GM19467 (cell line): ENCODE results near the gene CCDC102A.
A peak's percentile ranks its signal among the peaks of the same experiment; 100 is the strongest.
"Not testable (repeated sequence)": the region's sequence is repeated elsewhere in the genome, so short reads cannot be mapped to it uniquely, and the experiment has no call there.

Source experiments
- ATAC-seq: cut with Tn5 transposase; IDR thresholded peaks from one replicate; pipeline ENCODE4 v1.9.1; 2021; ENCODE audit warnings: mild to moderate bottlenecking, moderate library complexity; ENCODE audit not compliant: unreplicated experiment

CCDC102A gene

DNA sequence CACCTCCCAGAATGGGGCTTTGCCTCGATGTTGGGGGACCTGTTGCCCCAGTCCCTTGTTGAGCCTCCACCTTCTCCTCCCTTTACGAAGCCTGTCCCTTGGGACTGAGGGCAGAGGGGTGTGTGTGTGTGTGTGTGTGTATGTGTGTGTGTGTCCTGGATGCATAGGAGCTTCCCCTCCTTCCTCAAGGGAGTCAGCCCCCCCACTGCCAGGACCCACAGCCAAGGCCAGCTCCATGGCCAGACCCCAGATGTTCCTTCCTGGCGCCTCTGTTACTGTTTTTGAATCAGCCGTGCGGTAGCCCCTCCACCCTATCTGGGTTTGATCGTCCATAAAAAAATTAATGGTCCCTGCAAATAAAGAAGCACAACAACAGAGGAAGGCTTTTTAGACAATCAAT, 32.4 kb downstream of the CCDC102A start:
- ATAC-seq, result no peak

DNA sequence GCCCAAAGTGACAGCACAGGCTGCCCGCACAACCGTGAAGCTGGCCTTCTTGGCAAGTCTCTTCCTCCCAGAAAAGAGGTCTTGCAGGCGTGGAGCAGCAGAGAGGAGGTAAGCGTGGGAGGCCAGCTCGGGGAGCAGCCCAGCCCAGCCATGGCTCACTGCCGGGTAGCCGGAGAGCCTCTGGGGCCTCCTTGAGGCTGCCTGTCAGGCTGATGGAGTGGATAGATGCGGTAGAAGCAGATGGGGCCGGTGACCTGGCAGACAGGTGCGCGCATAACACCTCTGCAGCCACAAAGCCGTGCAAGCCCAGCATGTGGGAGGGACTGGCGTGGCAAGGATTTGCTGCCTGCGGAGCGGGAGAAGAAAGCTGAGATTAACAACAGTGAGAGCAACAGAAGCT, 33.0 kb downstream of the CCDC102A start:
- ATAC-seq, result no peak

DNA sequence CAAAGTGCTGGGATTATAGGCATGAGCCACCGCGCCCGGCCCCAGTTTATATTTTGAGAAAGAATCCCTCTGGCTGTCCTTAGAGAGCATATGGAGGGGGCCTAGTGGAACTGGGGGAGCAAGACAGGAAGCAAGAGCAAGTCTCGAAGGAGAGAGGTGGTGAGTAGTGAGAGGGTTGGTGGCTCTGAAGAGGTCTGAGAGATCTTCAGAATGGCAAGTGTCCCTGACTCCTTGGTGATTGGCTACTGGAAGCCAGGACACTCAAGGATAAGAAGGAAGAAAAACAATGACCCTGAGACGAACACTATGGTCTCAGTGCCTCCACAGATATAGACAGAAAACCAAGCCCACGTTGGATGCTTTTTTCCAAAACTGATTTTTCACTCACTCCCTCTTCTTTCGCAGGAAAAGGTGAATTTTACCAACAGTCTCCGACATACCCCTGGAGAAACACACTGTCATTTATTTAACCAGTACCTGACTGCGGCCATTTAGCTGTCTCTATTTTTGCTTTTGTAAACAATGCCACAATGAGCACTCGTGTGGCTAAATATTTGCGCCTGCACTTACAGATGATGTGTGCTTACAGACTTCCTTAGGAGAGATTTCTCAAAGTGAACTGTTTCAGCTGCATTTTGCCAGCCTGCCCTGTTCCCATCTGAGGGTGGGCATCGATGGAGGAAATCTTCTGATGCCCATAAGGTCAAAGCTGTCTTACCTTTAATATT, 34.2 kb downstream of the CCDC102A start:
- no peak for ATAC-seq

DNA sequence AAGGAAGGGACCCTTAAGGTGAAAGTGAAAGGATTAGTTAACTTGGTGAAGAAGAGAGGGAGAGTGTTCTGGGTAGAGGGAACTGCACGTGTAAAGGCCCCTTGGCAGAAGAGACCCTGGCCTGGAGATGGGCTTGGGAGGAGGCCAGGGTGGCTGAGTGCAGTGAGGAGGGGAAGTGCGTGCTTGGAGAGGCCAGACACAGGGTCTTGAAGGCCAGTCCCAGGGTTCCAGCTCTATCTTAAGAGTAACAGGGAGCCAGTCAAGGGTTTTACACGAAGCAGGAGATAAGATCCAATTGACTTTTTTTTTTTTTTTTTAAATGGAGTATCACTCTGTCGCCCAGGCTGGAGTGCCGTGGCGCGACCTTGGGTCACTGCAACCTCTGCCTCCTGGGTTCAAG, 34.9 kb downstream of the CCDC102A start:
- ATAC-seq, result no peak

DNA sequence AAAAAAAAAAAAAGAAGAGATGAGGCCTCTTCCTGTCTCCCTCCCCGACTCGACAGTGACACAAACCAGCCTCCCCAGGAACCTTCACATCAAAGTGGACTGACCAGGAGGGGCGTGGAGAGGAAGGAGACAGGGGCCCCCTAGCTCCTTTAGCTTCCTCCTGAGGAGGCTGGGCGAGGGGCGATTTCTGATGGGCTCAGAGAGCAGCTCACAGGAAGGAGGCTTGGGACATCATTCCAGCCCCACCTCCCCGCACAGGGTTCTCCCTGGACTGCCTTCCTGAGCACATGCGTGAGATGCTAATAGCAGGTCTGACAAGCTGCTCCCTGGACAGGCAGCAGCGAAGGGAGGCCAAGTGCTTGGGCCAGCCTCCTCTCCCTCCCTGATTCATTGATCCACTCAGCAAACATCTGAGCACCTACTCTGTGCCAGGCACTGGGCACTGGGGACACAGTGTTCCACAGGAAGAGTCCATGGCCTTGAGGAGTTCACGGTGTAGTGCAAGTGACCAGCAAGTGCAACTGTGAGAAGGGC, 35.7 kb downstream of the CCDC102A start:
- no peak for ATAC-seq

DNA sequence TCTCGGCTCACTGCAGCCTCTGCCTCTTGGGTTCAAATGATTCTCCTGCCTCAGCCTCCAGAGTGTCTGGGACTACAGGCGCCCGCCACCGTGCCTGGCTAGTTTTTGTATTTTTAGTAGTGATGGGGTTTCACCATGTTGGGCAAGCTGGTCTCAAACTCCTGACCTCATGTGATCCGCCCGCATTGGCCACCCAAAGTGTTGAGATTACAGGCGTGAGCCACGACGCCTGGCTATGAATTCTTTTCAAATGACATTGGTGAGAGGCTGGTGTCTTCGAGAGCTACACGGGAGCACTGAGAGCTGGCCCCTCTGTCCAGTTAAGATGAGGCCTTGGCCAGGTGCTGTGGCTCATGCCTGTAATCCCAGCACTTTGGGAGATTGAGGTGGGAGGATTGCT, 36.4 kb downstream of the CCDC102A start:
- ATAC-seq, result not testable (repeated sequence)

DNA sequence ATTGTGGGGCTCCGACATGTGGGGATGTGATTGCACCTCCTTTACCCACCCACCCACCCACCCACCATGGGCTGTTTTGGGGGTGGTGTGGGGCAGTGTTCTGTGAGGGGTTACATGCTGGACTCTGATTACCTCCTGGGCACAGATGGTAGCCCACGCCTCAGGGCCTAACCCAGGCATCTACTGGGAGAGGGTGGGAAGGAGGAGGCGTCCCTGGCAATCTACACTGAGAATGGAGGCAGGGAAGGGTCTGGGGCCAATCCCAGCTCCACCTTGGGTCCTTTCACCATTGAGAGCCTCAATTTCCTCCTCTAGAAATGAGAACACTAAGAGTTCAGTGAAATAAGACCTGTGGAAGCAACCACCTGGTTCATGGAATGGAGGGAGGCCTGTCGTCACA, 38.3 kb downstream of the CCDC102A start:
- ATAC-seq, result no peak

DNA sequence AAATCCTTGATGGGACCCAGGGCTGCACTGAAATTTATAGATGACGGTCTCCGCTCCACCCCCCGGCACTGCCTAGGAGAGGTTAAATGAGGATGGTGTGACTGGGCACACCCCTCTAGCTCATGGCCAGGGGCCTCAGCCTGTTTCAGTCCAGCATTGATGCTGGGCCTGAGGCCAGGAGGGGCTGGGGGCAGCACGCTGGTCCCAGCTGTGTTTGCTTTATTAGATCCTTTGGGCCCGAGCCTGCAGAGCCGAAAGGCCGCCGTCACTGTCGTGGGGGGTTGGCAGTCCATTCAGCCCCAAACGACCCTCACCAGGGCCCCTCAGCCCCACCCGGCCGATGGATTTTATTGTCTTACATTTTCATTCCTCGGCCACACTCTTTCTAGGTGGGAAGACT, 39.2 kb downstream of the CCDC102A start:
- ATAC-seq, result no peak

DNA sequence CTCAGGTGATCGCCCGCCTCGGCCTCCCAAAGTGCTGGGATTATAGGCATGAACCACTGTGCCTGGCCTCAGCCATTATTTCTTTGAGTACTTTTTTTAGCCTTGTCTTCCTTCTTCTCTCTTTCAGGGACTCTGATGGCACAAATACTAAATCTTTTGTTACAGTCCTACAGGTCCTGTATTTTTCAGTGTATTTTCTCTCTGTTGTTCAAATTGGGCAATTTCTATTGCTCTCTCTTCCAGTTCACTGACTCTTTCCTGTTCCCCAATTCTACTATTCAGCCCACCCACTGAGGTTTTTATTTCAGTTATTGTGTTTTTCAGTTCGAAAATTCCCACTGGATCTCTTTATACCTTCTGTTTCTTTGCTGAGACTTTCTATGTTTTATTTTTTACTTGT, 42.6 kb downstream of the CCDC102A start:
- ATAC-seq, result no peak

DNA sequence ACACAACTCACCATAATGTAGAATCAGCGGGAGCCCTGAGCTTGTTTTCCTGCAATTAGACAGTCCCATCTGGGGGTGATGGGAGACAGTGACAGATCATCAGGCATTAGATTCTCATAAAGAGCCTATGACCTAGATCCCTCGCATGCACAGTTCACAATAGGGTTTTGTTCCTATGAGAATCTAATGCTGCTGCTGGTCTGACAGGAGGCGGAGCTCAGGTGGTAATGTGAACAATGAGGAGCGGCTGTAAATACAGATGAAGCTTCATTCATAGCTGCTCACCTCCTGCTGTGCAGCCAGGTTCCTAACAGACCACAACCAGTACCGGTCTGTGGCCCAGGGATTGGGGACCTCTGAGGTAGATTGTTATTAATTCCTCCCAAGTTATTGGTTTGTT, 47.1 kb downstream of the CCDC102A start:
- ATAC-seq, result no peak

DNA sequence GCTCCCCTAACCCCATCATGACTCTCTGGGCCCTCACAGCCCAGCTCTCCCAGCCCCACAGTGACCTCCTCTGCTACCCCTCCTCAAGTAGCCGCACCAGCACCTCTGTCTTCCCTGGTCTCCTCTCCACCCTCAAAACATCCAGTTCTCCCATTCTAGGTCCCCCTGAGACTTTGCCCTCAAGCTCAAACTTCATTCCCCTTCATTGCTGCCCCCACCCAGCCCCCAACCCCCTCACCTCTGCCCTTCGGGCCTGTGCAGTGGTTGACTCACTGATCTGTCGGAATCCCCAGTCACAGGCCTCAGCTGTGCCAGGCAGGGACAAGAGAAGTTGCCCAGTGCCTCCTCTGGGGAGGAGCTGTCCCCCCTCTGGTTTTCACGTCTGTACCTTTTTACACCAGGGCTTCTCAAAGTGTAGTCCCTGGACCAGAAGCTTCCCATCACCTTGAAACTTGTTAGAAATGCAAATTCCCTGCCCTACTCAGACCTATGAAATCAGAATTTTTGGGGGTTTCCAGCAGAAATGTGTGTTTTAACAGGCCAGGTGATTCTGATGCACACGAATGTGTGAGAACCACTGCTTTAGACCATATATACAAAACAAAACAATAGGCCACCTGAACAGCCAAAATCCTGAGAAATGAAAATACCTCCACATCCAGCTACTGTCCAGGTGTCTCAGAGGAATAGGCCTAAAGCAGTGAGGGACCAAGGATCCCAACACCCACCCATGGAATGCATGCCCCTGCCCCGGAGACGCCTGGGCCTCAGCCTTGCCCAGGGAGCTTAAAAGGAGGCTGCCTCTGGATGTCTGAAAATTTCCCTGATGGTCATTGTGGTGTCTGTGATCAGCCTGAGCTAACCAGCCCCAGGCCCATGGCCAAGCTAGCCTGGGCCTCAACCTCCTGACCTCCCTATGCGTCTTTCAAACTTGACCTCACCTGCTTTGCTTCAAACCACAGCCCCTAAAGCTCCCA, 49.2 kb downstream of the CCDC102A start:
- no peak for ATAC-seq

DNA sequence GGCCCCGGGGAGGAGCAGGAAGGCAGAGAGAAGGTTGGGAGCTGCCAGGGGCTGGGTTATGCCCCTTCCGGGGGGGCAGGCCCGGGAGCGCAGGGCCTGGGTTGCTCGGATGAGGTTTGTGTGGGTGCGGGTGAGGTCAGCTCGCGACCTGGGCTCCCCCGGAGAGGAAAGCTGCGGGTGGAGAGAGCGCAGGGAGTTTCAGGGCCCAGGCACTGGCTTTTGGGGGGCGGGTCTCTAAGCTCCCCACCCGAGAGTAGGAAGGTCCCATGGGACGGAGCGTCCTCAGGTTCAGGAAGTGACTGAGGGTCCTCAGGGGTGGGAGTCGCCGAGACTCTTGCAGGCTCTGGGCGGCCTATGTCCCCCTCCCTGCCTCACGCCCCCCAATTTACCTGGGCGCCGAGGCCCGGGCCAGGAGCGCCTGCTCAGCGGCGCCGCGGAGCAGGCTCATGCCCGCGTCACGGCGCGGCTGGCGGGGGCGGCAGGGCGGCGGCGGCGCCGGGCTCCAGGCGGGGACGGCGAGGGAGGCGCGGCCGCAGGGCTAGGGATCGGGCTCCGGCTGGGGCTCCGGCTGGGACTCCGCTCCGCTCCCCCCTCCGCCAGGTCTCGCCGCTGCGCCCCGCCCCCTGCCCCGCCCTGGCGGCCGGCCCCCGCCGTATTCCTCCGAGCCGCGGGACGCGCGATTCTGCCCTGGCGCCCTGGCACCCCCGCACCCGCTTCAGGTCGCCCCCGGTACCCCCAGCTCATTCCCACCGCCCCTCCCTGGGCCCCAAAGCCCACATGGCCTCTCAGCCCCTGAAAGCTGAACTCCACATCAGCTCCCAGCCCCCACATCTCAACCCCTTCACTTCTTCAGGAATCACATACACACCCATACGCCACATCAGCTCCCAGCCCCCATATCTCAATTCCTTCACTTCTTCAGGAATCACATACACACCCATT, 50.2 kb downstream of the CCDC102A start, which contains the start of gene DOK4:
Gene DOK4, minus strand, starts transcription at position 578 of the 942 bp plus-strand sequence. CDS start 6,986 bp downstream, outside the sequence.
- ATAC-seq, result peak; percentile 81

DNA sequence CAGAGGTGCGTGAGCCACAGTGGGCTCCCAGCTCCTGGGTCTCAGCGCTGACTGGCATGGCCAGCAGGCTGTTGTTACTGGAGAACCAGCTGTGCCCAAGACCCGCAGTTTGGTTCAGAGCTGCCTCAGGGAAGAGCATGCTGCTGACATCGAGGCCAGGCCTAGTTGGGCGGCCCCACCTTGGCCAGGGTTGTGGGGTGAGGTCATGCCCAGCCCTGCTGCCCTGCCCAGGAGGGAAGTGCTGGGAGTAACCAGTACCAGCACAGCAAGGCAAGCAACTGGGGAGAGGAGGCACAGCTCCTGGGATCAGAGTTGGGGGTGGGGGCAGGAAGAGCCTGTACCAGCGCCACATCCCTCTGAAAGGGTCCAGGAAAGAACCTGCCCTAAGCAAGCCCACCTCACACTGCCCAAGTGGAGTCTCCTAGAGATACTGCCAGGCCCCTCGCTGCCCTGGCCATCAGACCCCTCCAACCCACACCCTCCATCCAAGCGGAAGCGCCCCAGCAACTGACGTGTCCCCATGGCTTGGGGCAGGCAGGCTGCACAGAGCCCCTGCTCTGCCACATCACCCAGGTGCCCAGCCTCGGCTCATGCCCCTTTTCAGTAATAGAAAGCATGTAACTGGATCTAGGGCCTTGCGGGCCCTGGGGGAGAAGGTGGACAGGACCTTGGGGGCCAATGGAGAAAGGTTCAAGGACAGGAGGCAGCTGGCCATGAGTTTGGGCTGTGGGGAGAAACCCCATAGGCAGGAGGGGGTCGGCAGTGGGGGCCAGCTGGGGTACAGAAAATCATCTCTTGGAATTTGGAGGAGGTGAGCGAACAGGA, 51.1 kb downstream of the CCDC102A start:
- no peak for ATAC-seq

DNA sequence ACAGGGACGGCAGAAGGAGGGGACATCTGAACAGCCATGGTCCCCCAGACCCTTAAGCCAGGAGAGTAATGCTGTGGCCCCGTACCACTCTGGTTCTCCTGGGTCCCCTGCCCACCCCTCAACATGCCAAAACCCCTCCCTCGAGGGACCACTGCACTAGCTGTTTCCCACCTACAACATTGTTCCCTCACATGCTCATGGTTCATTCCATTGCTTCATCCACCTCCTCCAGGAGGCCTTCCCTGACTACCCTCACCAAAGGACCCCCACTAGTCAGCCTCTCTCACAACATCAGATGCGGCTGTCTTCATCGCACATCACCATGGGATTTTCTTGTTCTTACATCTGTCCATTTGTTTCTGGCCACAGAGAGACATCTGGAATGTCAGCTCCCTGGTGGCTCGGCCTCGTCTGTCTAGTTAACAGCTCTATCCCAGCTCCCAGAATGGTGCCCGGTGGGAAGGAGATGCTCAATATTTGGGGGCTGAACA, 51.8 kb downstream of the CCDC102A start:
- no peak for ATAC-seq

DNA sequence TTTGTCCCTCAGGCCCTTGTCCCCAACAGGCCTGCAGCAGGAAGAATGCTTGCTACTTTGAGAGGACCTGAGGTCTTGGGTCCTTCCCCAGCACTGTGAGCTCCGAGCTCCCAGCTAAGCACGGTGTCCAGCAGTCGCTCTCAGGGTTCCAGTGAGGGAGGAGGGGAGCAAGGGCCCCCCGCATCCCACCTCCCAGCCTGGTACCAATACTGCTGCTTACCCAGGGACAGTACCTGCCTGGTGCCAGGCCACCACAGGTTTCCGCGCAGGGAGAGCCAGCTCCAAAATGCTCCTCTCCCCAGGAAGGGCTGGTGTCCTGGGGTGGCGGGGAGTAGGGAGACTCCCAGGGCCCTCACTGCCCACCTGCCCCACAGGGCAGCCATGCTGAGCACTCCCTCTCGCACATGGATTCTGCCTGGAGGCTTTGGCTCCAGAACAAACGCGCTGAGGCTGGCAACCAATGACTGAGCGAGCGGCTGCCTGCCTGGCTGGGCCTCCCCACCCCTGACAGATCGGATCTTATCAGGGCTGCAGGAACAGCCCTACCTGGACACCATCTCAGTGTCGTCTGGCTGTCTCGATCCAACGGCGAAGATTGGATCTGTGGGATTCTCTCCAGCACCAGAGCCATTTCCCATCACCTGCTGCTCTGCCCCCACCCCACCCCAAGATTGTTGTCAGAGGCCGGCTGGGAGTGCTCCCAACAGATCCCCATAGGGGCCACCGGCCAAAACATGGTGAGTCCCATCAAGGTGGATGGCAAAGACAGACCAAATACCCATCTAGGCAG, 52.5 kb downstream of the CCDC102A start:
- no peak for ATAC-seq

DNA sequence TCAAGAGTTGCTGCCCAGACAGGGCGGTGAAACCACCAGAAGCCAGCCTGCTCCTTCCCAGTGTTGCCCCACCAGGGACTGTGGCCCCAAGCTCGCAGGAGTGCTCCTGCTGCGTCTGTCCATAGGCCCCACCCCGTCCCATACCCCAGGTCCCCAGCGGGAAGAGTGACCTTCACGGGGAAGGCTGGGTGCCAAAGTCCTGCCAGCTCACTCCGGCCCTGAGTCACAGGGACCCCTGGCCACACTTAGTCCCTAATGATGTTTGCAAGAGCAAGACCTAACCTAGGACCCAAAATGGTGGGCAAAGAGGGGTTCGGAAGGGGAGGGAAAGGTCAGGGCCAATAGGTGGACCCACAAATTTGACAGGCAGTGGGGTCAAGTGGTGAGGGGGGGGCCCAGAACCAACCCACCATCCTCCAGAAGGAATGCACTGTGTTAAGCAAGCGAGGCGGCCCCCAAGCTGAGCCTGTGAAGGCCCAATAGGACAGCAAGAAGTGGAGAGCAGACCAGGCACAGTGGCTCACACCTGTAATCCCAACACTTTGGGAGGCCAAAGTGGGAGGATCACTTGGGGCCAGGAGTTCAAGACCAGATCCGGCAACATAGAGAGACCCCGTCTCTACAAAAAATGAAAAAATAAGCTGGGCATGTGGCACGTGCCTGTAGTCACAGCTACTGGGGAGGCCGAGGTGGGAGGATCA, 53.4 kb downstream of the CCDC102A start:
- ATAC-seq, result no peak

DNA sequence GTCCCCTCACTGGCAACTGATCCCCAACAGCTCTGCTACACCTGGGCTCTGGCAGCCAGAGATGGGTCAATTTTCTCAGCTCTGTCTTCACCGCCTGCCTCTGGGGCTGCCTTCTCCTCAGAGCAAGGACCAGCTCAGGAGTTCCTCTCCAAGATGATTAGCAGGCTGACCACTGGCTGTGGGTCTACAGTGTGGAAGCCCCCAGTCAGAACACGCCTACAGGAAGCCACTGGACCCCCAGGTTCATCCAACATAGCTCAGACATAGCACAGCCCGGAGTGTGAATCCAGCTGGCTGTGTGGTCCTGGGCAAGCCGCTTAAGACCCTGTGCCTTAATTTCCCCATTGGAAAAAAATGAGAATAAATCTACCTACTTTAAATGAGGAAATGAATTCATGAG, 55.0 kb downstream of the CCDC102A start:
- no peak for ATAC-seq

DNA sequence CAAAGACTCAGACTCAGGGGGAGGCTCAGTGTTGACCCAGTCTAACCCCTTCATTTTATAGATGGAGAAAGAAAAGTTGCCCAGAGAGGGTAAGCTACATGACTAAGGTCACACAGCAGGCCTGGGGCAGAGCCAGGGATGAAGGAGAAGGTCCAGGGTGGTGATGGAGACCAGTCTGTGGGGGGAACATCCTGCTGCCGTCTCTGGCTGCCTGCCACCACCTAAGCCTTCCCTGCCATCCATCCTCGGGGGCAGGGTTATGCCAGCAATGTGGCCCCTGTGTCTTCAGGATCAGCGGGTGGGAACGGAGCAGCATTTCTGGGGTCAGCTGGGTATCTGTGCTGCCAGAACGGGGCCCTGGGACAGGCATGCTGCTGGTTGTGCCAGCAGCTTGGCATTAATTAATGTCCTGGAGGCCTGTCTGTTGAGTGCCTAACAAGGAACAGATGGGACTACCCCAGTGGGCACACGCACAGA, 55.6 kb downstream of the CCDC102A start:
- no peak for ATAC-seq
